NCI-H2029 (cell line): ENCODE results near the gene TMTC1.
A peak's percentile ranks its signal among the peaks of the same experiment; 100 is the strongest.

Experiments used
- DNase-seq: peaks from one replicate; lab custom pipeline; 2025; lab: John Stamatoyannopoulos, UW

The TMTC1 gene

DNA sequence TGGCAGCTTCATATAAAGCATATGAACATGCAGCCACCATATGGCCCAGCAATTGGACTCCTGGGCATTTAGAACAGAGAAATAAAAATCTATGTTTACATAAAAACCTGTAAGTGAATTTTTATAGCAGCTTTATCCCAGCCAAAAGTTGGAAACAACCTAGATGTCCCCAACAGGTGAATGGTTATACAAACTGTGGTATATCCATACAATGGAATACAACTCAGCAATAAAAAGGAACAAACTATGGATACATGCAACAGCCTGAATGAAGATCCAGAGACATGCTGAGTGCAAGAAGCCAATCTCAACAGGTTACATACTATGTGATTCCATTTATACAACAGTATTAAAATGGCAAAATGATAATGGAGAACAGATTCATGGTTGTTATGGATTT lies 3.7 kb downstream of the TMTC1 start:
- no peak for DNase-seq

DNA sequence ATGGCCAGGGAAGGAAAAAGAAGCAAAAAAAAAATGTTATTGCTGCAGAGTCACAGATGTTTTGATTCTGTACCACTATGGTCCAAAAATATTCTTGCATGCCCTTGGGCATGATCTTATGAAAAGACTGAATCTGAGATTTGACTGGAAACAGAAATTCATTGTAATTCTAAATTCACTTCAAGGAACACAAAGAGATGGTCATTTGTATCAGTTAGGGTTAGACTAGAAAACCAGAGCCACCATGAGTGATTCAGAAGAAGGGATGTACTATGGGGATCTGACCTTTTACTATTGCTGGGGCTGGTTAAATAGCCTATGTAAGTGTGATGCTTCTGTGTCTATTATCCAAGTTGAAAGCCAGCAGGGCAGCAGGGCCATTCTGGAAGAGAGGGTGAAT lies 5.2 kb downstream of the TMTC1 start:
- no peak for DNase-seq

- no peak for DNase-seq
These were observed 10.7 kb downstream of the TMTC1 start for GRCh38 chr12:29773076-29773475.

- DNase-seq = no peak
These were observed 12.0 kb downstream of the TMTC1 start for GRCh38 chr12:29771786-29772185.

DNA sequence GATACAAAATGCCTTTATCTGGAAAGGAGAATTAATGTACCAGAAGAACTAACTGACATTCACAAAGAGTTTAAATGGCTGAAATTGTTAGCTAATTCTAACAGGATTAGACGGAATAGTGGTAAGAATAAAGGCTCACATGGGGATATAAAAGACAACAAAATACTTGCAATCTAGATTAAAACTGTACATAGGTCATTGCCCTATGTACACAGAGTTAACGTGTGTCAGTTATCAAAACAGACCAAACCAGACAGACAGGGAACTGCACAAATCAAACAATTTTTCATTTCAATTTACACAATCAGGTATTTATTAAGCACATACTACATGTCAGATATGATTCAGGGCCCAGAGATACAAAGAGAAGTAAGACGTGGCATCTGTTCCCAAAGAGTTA lies 12.6 kb downstream of the TMTC1 start:
- DNase-seq = no peak

DNA sequence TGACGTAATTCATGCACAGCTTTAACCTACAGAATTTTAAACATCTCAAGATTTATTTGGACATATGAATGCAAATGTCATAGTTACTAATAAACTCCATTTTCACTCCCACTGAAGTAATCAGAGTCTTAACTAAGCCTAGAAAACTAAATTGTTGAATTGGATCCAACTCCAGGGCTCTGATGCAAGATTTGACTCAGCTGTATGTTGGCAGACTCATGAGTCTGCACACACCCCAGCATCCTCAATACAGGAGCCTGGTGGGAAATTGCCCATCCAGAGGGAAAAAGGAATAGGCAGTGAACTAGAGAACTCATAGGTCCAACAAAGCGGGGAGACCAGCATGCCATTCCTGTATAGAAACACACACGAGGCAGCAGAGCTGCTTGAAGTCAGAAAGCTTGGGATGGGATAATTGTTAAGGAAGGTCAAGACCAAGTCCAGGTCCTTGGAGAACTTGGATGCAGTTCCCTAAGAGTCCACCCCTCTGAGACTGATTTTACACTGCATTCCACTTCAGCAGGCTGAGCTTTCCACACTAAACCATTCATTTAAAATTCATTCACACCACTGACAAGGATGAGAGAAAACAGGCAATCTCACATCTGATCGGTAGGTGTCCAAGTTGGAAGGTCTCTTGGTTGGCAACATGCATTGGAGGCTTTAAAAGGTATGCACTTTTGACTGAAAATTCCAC lies 14.4 kb downstream of the TMTC1 start:
- no peak for DNase-seq

DNA sequence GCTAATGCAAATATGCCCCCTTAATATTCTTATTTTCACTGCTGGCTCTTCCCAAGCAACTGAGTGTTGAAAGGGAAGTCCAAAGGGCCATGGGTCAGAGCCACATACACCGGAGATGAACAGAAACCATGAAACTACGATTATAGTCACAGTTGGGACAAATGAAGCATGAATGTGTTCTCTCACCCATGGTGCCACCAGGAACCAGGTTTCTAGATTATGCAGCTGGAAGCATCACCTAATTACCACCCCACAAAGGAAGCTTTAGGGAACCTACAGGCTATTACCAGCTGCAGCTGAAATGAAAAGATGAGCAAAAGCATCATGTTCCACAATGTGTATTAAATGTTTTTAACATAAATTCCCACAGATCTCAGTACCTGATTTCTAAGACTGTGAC lies 15.4 kb downstream of the TMTC1 start:
- no peak for DNase-seq

DNA sequence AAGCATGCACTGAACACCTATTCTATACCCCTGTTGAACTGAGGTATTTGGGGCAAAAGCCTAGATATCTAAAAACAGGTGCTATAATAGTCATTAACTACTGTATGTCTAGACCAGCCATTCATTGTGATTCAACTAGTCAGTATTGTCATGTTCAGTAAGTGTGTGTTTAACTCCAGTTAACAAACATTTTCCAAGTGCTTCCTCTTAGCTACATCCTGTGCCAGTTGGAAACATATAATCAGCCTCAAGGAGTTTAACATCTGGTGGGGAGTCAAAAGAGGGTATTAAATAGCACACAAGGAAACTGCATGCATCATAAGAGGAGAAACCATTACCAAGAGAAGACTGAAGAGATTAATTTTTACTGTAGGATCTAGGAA lies 20.4 kb downstream of the TMTC1 start:
- DNase-seq = peak; percentile 95

DNA sequence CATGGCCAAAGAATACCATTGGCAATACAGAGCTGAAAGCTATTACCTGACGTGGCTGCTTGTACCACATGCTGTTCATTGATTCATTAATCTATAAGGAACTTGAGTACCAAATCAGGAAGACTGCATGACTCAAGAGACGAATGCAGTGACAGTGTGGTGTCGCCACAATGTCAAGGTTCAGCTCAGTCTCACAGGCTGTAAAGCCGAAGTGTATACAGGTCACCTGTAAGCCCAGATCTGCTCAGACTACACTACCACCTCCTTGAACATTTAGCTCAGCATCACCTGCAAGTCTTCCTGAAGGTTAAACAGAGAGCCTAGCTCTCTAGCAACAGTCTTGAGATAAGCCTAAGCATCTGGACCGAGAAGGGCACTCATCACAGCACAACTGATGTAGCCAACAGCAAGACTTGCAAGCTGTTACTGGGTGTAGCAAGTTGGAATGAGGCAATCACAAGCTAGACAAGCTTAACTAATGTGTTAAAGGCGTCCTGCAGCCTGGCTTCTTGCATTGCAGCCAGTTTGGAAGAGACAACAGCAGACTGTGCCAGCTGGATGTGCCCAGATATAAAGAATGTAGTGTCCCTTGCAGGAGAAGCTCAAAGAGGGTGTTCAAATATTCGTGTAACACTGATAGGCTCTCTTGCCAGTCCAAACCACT lies 21.0 kb downstream of the TMTC1 start:
- peak; percentile 95 for DNase-seq

- DNase-seq = no peak
These were observed 23.8 kb downstream of the TMTC1 start for GRCh38 chr12:29759950-29760349.

DNA sequence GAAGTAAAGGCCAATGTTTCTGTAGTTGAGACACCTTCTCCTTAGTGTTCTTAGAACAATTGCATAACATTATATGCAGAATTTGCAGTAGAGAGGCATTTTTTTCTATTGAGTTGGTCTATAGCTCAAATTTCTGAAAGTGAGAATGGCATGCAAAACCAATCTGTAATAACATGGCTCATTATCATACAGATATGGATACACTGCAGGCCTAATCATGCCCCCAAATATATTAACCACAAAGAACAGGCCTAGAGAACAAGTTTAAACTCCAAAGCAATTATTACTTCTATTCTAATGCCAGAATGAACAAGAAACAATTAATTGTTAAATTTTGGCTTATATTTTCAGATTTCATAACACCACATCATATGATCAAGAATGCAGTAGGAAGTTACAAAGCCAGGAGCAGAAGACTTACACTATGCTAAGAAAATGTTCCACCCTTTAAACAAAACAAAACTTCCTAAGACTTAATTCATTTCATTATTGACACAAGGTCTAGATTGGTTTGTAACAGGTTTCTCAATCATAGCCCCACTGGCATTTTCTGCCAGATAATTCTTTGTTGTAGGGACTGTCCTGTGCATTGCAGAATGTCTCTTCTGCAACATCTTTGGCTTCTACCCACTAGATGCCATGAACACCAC lies 26.9 kb downstream of the TMTC1 start:
- DNase-seq = no peak

- no peak for DNase-seq
These were observed 29.2 kb downstream of the TMTC1 start for GRCh38 chr12:29754235-29755189.

- DNase-seq = no peak
These were observed 31.6 kb downstream of the TMTC1 start for GRCh38 chr12:29752121-29752520.

- no peak for DNase-seq
These were observed 32.1 kb downstream of the TMTC1 start for GRCh38 chr12:29751676-29752075.

DNA sequence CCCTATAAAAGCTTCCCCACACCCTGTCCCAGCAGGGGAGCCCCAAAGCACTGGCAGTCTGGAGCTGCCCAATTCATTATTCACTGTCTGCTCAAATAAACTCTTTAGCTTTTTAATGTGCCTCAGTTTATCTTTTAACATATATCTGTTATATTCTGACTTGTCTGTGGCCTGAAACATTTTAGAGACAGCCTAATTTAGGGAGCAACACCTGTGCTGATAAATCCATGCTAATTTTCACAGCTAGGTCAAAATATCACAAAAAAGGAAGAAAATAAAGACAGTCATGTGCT lies 32.9 kb downstream of the TMTC1 start:
- no peak for DNase-seq

GRCh38 chr12:29750131-29750927 lies 33.4 kb downstream of the TMTC1 start:
- no peak for DNase-seq

- DNase-seq = no peak
These were observed 39.4 kb downstream of the TMTC1 start for GRCh38 chr12:29744365-29744764.

- DNase-seq = no peak
These were observed 39.9 kb downstream of the TMTC1 start for GRCh38 chr12:29743801-29744200.

- no peak for DNase-seq
These were observed 40.7 kb downstream of the TMTC1 start for GRCh38 chr12:29743077-29743476.

- no peak for DNase-seq
These were observed 41.1 kb downstream of the TMTC1 start for GRCh38 chr12:29742646-29743045.

DNA sequence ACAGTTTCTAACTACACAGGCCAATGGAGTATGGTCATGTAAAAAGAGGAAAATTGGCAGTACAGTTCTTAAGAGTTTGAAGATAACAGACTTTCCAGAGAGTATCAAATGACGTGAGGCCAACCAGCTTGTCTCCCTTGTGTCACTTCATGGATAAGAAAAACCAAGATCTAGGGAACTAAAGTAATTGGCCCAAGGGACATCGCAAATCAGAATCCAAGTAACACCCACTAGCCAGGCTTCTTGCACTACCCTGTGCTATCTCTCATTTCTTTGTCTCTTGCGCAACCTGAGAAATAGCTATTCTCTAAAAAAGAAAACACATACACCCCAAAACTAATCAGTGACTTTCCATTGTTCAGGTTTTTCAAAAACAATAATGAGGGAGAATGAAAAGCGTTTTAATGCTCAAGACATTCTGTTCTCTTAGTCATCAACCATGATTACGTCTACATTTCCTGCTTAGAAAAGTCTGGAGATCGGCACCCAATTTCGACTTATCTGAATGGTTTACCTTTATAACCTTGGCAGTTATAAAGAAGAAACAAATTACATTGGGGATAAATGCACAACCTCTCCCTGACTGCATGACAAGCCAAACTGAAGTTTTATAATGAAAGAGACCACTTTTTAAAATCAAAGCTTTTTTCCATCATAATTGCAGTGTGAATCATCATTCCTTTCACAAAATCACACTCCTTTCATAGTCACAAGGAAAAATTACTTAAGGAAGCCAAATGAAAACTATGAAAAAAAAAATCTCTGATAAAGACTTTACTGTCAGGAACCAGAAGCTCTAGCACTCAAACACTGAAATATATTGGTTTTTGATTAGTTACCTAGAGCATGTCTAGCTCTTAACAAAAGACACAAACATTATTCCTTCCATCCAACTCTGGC lies 42.1 kb downstream of the TMTC1 start:
- DNase-seq = no peak
